BE2C (cell line): ENCODE results near the gene LRRC23.
"Not testable (repeated sequence)": the region's sequence is repeated elsewhere in the genome, so short reads cannot be mapped to it uniquely, and the experiment has no call there.

Experiments
- DNase-seq: peaks from one replicate; pipeline ENCODE4 v3.0.0-alpha.2; 2020
- H3K27me3 ChIP-seq: fragments of 250-450 bp; sonication (Bioruptor Pico); 2 replicates; pipeline ENCODE4 v1.5.1; 2020; ENCODE audit warnings: mild to moderate bottlenecking
- H3K36me3 ChIP-seq: fragments of 250-450 bp; sonication (Bioruptor Pico); 2 replicates; pipeline ENCODE4 v1.5.1; 2020; ENCODE audit warnings: mild to moderate bottlenecking
- H3K4me1 ChIP-seq: fragments of 250-450 bp; sonication (Bioruptor Pico); 2 replicates; pipeline ENCODE4 v1.5.1; 2020
- H3K4me3 ChIP-seq: 2 replicates; pipeline ENCODE4 v1.5.1; 2011; ENCODE audit warnings: low read depth, low read length
- H3K9me3 ChIP-seq: fragments of 250-450 bp; sonication (Bioruptor Pico); 2 replicates; pipeline ENCODE4 v1.5.1; 2020
- TF ChIP-seq, protein P1 (sequence below): IDR thresholded peaks from 2 replicates; pipeline ENCODE4 v1.5.1; 2012; ENCODE audit warnings: mild to moderate bottlenecking, low read depth, low read length

The LRRC23 gene

DNA sequence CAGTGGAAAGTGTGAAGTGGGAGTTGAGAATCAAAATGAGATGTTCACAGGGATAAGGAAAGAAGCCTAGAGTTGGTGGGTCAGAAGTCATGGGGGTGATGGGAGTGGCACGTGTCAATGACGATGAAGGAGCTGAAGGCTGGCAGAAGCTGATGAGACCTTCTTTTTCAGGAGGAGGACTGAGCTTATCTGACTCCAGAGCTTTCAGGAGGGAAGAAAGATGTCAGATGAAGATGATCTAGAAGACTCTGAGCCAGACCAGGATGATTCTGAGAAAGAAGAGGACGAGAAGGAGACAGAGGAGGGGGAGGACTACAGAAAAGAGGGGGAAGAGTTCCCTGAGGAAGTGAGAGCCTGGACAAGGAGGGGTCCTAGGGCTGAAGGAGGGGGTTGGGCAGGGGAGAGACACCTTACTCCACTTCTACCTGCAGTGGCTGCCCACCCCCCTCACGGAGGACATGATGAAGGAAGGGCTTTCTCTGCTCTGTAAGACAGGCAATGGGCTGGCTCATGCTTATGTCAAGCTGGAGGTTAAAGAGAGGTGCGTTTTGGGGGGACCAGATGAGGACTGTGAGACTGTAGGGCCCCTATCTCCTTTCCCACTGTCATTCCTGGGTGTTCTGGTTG lies 905 bp downstream of the LRRC23 start:
- H3K9me3 ChIP-seq: no peaks in the 10 kb centered on the region
- H3K4me1 ChIP-seq: peaks cover 7% of the 10 kb centered on the region
- no peak for DNase-seq
- TF ChIP-seq, protein P1, sequence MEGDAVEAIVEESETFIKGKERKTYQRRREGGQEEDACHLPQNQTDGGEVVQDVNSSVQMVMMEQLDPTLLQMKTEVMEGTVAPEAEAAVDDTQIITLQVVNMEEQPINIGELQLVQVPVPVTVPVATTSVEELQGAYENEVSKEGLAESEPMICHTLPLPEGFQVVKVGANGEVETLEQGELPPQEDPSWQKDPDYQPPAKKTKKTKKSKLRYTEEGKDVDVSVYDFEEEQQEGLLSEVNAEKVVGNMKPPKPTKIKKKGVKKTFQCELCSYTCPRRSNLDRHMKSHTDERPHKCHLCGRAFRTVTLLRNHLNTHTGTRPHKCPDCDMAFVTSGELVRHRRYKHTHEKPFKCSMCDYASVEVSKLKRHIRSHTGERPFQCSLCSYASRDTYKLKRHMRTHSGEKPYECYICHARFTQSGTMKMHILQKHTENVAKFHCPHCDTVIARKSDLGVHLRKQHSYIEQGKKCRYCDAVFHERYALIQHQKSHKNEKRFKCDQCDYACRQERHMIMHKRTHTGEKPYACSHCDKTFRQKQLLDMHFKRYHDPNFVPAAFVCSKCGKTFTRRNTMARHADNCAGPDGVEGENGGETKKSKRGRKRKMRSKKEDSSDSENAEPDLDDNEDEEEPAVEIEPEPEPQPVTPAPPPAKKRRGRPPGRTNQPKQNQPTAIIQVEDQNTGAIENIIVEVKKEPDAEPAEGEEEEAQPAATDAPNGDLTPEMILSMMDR: no peak
- H3K27me3 ChIP-seq: no peaks in the 10 kb centered on the region
- H3K4me3 ChIP-seq: peak overlapping the region; percentile 84
- H3K36me3 ChIP-seq: no peaks in the 10 kb centered on the region

DNA sequence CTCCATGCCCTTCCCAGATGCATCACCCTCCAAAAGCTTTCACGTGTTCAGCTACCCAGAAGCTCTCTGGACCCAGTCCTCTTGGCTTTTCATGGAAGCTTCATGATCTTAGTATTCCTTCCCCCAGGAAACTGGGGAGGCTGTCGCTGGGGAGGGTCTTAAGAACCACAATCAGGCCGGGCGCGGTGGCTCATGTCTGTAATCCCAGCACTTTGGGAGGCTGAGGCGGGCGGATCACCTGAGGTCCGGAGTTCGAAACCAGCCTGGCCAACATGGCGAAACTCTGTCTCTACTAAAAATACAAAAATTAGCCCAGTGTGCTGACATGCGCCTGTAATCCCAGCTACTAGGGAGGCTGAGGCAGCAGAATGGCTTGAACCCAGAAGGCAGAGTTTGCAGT lies 3.5 kb downstream of the LRRC23 start:
- H3K27me3 ChIP-seq, H3K4me1 ChIP-seq, H3K4me3 ChIP-seq, H3K9me3 ChIP-seq, H3K36me3 ChIP-seq, DNase-seq: not testable (repeated sequence)

DNA sequence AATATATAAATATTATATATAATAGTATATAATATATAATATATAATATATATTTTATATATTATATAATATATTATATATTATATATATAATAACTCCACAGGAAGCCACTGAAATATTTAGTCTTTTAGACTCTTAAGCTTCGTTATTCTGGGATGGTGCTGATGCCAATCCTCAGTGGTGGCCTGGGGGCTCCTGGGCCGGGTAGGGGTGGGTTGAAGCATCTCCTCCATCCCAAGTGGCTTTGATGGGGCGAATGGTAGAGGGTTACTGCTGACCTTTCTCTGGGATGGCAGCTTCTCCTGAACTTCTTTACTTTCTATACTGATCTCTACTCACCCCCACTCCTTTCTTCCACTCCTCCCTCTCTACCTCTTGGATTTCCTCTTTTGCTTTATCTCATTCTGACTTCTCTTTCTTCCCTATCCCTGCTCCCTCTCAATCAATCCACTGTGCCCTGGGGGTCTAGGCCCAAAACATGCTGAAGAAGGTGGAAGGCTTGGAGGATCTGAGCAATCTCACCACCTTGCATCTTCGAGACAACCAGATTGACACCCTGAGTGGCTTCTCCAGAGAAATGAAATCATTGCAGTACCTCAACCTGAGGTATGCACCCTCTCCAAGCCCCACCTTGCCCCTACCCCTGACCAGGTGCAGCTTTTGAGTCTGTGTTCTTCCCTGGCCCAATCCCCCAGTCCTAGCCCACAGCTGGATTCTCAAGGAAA lies 5.0 kb downstream of the LRRC23 start:
- H3K4me1 ChIP-seq: peaks cover 3% of the 10 kb centered on the region; the same call in 1 of the 2 replicates
- no peak for DNase-seq
- TF ChIP-seq, protein P1: no peak

DNA sequence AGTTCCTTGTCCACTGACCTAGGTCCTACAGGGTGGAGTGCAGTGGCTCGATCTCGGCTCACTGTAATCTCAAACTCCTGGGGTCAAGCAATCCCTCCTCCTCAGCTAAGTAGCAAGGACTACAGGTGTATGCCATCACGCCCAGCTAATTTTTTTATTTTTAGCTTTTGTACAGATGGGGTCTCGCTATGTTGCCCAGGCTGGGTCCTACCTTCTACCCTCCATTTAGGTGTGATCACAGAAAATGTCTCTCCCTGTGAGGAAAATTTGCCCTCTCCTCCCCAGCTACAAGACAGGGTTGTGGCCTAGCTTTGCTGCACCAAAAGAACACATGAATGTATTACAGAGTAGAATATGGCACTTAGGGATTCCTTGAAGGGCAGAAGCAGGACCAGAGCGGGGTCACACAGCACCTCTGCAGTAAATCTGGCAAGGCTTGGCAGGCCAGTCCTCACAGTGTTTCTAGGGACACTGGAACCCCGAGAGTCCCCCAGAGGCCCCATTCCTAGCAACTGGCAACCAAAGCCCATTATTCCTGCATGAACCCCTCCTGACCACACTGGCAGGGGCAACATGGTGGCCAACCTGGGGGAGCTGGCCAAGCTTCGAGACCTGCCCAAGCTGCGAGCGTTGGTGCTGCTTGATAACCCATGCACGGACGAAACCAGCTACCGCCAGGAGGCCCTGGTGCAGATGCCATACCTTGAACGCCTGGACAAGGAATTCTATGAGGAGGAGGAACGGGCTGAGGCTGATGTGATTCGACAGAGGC lies 7.7 kb downstream of the LRRC23 start:
- no peak for DNase-seq
- H3K4me3 ChIP-seq: no peak overlapping the region
- H3K36me3 ChIP-seq: peaks cover 12% of the 10 kb centered on the region
- H3K4me1 ChIP-seq: peaks cover 3% of the 10 kb centered on the region; the same call in 1 of the 2 replicates
- TF ChIP-seq, protein P1: no peak
- no peaks in the 10 kb centered on the region for H3K9me3 ChIP-seq
- no peaks in the 10 kb centered on the region for H3K27me3 ChIP-seq

More for the DNA sequence above, 5.0 kb downstream of the LRRC23 start:
- no peaks in the 10 kb centered on the region for H3K27me3 ChIP-seq
- H3K36me3 ChIP-seq: no peaks in the 10 kb centered on the region
- no peaks in the 10 kb centered on the region for H3K9me3 ChIP-seq
- no peak overlapping the region for H3K4me3 ChIP-seq

DNA sequence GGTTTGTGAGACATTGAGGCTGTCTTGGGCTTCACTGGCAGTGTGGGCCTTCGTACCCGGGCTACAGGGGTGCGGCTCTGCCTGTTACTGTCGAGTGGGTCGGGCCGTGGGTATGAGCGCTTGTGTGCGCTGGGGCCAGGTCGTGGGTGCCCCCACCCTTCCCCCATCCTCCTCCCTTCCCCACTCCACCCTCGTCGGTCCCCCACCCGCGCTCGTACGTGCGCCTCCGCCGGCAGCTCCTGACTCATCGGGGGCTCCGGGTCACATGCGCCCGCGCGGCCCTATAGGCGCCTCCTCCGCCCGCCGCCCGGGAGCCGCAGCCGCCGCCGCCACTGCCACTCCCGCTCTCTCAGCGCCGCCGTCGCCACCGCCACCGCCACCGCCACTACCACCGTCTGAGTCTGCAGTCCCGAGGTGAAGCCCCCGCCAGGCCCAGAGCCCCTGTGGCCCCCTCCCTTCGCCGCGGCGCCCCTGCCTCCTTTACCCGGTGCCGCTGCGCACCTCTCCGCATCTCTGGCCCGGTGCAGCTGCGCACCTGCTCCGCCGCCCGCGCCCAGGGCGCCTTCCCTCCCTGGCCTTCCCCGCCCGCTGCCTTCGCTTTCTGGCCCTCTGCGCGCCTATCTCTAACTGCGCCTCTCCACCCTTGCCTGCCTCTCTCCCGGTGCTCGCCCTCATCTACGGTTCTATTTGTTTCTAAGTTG lies 9.8 kb downstream of the LRRC23 start, which contains the start of gene ENO2:
Gene ENO2, plus strand, starts transcription at position 335 of the 701 bp plus-strand sequence. CDS start 1,253 bp downstream, outside the sequence.
- H3K9me3 ChIP-seq: no peaks in the 10 kb centered on the region
- peaks cover 3% of the 10 kb centered on the region; the same call in 1 of the 2 replicates for H3K4me1 ChIP-seq
- H3K4me3 ChIP-seq: peak within 1 kb of the TSS; percentile 90
- peak; percentile 85 for DNase-seq
- TF ChIP-seq, protein P1: no peak
- H3K27me3 ChIP-seq: no peaks in the 10 kb centered on the region
- peaks cover 21% of the 10 kb centered on the region for H3K36me3 ChIP-seq
